Uterus (tissue), 4 donors: ENCODE results near the gene UNC93B1. TPM values are rescaled to one million over a fixed set of nuclear protein-coding genes. Genes with fewer than 3 reads are reported as not detected.
A peak's percentile ranks its signal among the peaks of the same experiment; 100 is the strongest.

Experiments used
- DNase-seq, 2 donors: peaks; one replicate each; pipeline ENCODE4 v3.0.0-alpha.2; 2019 to 2020
- H3K27ac ChIP-seq, 2 donors: fragments of 200-600 bp; sonication (generic); 1 replicate in 1 of 2; 2 replicates in 1 of 2; pipeline ENCODE4 v1.5.1; 2016 to 2018
- H3K27me3 ChIP-seq, 2 donors: fragments of 200-600 bp; sonication (generic); one replicate each; pipeline ENCODE4 v1.5.1; 2018 to 2019; ENCODE audit warnings: control low read depth in 1 of 2
- H3K36me3 ChIP-seq, 2 donors: fragments of 200-600 bp; sonication (generic); one replicate each; pipeline ENCODE4 v1.5.1; 2019; ENCODE audit warnings: control low read depth in 1 of 2
- H3K4me1 ChIP-seq, 2 donors: fragments of 200-600 bp; sonication (generic); one replicate each; pipeline ENCODE4 v1.5.1; 2018 to 2019; ENCODE audit warnings: control low read depth in 1 of 2
- H3K4me3 ChIP-seq, 2 donors: fragments of 200-600 bp; sonication (generic); 1 replicate in 1 of 2; 2 replicates in 1 of 2; pipeline ENCODE4 v1.5.1; 2018 to 2019; ENCODE audit warnings: mild to moderate bottlenecking in 1 of 2
- H3K9me3 ChIP-seq, 2 donors: fragments of 200-600 bp; sonication (generic); one replicate each; pipeline ENCODE4 v1.5.1; 2019; ENCODE audit warnings: control low read depth in 1 of 2
- POLR2A ChIP-seq, 2 donors: fragments of 450-650 bp; IDR thresholded peaks; one replicate each; pipeline ENCODE4 v1.6.1; 2016; ENCODE audit warnings: antibody characterized with exemption in 2 of 2, mild to moderate bottlenecking in 1 of 2, moderate library complexity in 1 of 2
- intact Hi-C: fragments of 100-400 bp; cut with DNase I; formaldehyde crosslinking; loops from one replicate; pipeline ENCODE4 v1.15.1; 2023; ENCODE audit warnings: low total_unique reads
- total RNA-seq, 4 donors: library from RNA; depleted of rRNA in 3 of 4; stranded (reverse); fragments of >200 nt in 3 of 4; gene quantifications; one replicate each; pipeline versions ENCODE4 v1.1.0 to v1.2.4, GENCODE V29; 2014 to 2023
- TF ChIP-seq, protein P1 (sequence below), 4 experiments: fragments of 200-600 bp in 2 of 4; fragments of 450-650 bp in 2 of 4; sonication (generic) in 2 of 4; IDR thresholded peaks; one replicate each; pipeline ENCODE4 v1.5.1; 2016 to 2019; ENCODE audit warnings: antibody characterized with exemption in 4 of 4, mild to moderate bottlenecking in 2 of 4, moderate library complexity in 1 of 4
- donor health status: DM: yes; HTN: yes; CAD: no.

UNC93B1 gene
- total RNA-seq, 4 donors from 2014 or later = 4.1 to 24.3 (median 13.2) TPM

- Histone ChIP-seq H3K4me3 (no peak overlapping the region), H3K9me3 (no peaks in the 10 kb centered on the region), H3K4me1 (no peaks in the 10 kb centered on the region), H3K27ac (no peak overlapping the region), H3K36me3 (no peaks in the 10 kb centered on the region), H3K27me3 (no peaks in the 10 kb centered on the region)
- no peak for DNase-seq
- intact Hi-C loops = no loop called here
- TF ChIP-seq, protein P1, sequence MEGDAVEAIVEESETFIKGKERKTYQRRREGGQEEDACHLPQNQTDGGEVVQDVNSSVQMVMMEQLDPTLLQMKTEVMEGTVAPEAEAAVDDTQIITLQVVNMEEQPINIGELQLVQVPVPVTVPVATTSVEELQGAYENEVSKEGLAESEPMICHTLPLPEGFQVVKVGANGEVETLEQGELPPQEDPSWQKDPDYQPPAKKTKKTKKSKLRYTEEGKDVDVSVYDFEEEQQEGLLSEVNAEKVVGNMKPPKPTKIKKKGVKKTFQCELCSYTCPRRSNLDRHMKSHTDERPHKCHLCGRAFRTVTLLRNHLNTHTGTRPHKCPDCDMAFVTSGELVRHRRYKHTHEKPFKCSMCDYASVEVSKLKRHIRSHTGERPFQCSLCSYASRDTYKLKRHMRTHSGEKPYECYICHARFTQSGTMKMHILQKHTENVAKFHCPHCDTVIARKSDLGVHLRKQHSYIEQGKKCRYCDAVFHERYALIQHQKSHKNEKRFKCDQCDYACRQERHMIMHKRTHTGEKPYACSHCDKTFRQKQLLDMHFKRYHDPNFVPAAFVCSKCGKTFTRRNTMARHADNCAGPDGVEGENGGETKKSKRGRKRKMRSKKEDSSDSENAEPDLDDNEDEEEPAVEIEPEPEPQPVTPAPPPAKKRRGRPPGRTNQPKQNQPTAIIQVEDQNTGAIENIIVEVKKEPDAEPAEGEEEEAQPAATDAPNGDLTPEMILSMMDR (IDR thresholded peaks at IDR 0.05) = no peak
- TF ChIP-seq POLR2A (IDR thresholded peaks at IDR 0.05) = no peak
Measured at GRCh38 chr11:68050371-68050841, 46.5 kb upstream of the UNC93B1 start.

DNA sequence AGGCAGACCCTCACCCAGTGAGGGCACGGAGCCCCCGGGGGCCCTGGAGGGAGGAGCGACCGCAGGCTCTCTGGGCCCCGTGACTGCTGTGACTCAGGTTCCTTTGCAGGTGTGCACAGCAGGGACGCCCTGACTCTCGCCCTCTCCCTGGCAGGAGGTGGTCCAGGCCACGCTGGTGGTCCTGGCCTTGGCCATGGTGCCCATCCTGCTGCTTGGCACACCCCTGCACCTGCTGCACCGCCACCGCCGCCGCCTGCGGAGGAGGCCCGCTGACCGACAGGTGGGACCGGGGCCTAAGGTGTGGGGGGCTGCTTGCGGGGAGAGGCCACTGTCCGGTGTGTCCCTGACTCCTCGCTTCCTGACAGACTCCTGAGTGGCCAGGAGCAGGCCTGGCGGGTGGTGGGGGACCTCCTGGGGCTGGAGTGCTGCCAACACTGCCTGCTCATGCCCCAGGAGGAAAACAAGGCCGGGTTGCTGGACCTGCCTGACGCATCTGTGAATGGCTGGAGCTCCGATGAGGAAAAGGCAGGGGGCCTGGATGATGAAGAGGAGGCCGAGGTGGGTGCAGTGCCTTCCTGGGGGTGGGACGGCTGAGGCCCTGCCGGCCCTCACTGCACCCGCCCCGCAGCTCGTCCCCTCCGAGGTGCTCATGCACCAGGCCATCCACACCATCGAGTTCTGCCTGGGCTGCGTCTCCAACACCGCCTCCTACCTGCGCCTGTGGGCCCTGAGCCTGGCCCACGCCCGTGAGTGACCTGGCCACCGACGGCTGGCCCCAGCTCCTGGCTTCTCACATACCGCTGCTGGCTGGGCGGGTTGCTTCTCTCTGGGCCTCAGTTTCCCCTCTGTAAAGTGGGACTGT, 45.8 kb upstream of the UNC93B1 start:
- no peak for DNase-seq
- Histone ChIP-seq H3K27me3 (no peaks in the 10 kb centered on the region), H3K27ac (no peak overlapping the region), H3K4me3 (no peak overlapping the region), H3K36me3 (no peaks in the 10 kb centered on the region), H3K9me3 (no peaks in the 10 kb centered on the region), H3K4me1 (no peaks in the 10 kb centered on the region)
- TF ChIP-seq, protein P1 (IDR thresholded peaks at IDR 0.05) = no peak
- TF ChIP-seq POLR2A (IDR thresholded peaks at IDR 0.05) = no peak
- intact Hi-C loops = no loop called here

DNA sequence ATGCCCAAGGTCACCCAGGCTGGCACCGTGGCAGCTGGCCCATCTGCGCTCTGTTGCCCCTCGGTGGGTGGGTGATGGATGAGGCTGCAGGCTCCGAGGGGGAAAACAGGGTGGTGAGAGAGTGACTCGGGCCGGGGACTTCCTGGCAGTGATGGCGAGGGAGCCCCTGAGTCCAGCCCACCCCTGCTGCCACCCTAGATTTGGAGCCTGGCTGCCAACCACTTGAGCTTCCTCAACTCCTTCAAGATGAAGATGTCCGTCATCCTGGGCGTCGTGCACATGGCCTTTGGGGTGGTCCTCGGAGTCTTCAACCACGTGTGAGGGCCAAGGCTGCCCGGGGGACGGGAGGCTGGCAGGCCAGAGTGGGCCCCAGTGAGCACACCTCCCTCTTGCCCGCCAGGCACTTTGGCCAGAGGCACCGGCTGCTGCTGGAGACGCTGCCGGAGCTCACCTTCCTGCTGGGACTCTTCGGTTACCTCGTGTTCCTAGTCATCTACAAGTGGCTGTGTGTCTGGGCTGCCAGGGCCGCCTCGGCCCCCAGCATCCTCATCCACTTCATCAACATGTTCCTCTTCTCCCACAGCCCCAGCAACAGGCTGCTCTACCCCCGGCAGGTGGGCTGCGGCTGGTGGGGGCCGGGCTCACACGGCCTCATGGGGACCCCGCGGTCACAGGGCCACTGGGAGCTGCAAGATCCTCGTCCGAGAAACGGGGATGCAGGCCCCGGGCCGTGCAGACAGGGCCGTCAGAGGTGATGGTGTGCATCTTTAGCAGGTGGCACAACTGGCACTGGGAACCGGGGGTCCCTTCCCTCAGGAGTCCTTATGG, 45.0 kb upstream of the UNC93B1 start:
- H3K9me3 ChIP-seq = no peaks in the 10 kb centered on the region
- H3K4me1 ChIP-seq = no peaks in the 10 kb centered on the region
- no peak overlapping the region for H3K4me3 ChIP-seq
- DNase-seq = no peak
- intact Hi-C loops = no loop called here
- H3K27me3 ChIP-seq = no peaks in the 10 kb centered on the region
- H3K36me3 ChIP-seq = no peaks in the 10 kb centered on the region
- no peak overlapping the region for H3K27ac ChIP-seq
- TF ChIP-seq POLR2A (IDR thresholded peaks at IDR 0.05) = no peak
- TF ChIP-seq, protein P1 (IDR thresholded peaks at IDR 0.05) = no peak

DNA sequence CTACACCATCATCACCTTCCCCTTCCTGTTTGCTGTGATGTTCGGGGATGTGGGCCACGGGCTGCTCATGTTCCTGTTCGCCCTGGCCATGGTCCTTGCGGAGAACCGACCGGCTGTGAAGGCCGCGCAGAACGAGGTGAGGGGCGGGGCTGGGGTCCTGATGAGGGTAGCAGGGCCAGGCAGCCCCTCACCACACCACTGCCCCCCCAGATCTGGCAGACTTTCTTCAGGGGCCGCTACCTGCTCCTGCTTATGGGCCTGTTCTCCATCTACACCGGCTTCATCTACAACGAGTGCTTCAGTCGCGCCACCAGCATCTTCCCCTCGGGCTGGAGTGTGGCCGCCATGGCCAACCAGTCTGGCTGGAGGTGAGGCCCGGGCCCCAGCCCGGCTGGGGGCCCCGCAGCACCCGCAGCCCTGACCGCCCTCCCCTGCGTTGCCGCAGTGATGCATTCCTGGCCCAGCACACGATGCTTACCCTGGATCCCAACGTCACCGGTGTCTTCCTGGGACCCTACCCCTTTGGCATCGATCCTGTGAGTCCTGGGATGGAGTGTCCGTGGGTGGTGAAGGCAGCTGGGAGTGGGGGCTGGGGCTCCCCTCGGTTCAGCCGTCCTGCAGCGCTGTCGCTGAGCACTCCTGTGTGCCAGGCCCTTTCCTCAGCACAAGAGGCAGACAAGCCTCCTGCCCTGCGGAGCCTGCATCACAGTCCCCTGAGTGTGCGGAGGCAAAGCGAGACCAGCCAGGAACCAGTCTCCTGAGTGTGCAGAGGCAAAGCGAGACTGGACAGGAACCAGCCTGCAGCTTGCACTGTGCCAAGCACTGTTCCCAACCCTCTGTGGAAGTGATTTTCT, 43.8 kb upstream of the UNC93B1 start:
- peaks cover 0 to 6% of the 10 kb centered on the region in 2 donors for H3K4me1 ChIP-seq
- no peak for DNase-seq
- no peak for TF ChIP-seq POLR2A (IDR thresholded peaks at IDR 0.05)
- H3K36me3 ChIP-seq = no peaks in the 10 kb centered on the region
- H3K27ac ChIP-seq = no peak overlapping the region
- H3K9me3 ChIP-seq = no peaks in the 10 kb centered on the region
- no peak overlapping the region for H3K4me3 ChIP-seq
- intact Hi-C loops = no loop called here
- no peaks in the 10 kb centered on the region for H3K27me3 ChIP-seq

DNA sequence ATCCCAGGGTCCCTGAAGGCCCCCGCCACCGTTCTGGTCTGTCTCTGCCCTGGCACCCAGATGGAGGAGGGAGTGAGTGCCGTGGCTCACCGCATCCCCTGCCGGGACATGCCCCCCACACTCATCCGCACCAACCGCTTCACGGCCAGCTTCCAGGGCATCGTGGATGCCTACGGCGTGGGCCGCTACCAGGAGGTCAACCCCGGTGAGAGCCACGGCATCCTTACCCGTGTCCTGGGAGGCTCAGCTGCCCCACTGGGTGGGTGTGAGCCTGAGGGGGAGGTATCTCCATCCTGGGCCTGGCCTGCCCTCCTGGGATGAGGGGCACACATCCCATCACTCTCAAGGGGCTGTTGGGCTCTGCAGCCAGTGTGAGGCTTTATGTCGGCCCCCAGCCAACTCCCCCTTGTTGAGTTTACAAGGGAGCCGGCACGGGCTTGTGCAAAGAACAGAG, 41.0 kb upstream of the UNC93B1 start:
- no peak overlapping the region for H3K4me3 ChIP-seq
- no peak for DNase-seq
- no peaks in the 10 kb centered on the region for H3K36me3 ChIP-seq
- intact Hi-C loops = no loop called here
- no peaks in the 10 kb centered on the region for H3K27me3 ChIP-seq
- no peak for TF ChIP-seq POLR2A (IDR thresholded peaks at IDR 0.05)
- TF ChIP-seq, protein P1 (IDR thresholded peaks at IDR 0.05) = no peak
- peaks cover 0 to 6% of the 10 kb centered on the region in 2 donors for H3K4me1 ChIP-seq
- H3K27ac ChIP-seq = peak overlapping the region in 1 of 2 donors; percentile 3
- H3K9me3 ChIP-seq = no peaks in the 10 kb centered on the region
